IPS-18a (cell line): ENCODE data around the gene NDFIP1.

Experiments
- H3K27ac ChIP-seq: one replicate; pipeline ENCODE4 v1.5.1; 2013; ENCODE audit warnings: low read length
- H3K27me3 ChIP-seq: one replicate; pipeline ENCODE4 v1.6.1; 2013; ENCODE audit warnings: mild to moderate bottlenecking, low read length; ENCODE audit not compliant: control insufficient read depth, insufficient read depth
- H3K36me3 ChIP-seq: one replicate; pipeline ENCODE4 v1.6.1; 2013; ENCODE audit warnings: low read depth, low read length; ENCODE audit not compliant: control insufficient read depth
- H3K4me1 ChIP-seq: one replicate; pipeline ENCODE4 v1.6.1; 2013; ENCODE audit warnings: low read depth, low read length; ENCODE audit not compliant: control insufficient read depth
- H3K4me3 ChIP-seq: one replicate; pipeline ENCODE4 v1.5.1; 2013; ENCODE audit warnings: low read length
- H3K9ac ChIP-seq: one replicate; pipeline ENCODE4 v1.6.1; 2013; ENCODE audit warnings: mild to moderate bottlenecking, low read length, moderate library complexity
- H3K9me3 ChIP-seq: one replicate; pipeline ENCODE4 v1.6.1; 2013; ENCODE audit warnings: low read depth, low read length; ENCODE audit not compliant: control insufficient read depth

Gene NDFIP1

DNA sequence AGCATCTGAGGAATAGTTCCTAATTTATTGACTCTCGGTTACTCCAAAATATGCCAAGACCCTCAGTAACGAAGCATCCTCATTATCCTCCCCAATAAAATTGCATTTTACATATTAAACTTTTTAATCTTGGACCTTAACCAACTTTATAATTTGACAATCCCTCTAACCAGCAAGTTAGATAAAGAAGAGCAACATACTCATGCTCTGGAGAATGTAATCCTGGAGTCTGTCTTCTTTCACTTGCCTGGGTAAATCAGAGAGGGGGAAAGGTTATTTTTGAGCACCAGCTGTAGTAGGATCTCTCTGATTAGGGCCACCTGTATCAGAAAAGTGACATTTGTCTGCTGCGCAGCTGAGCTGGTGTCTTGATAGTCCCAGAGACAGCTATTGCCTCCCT, 59.8 kb downstream of the NDFIP1 start:
- Histone ChIP-seq H3K4me1 (peaks cover 6% of the 10 kb centered on the region), H3K27ac (no peak overlapping the region)

DNA sequence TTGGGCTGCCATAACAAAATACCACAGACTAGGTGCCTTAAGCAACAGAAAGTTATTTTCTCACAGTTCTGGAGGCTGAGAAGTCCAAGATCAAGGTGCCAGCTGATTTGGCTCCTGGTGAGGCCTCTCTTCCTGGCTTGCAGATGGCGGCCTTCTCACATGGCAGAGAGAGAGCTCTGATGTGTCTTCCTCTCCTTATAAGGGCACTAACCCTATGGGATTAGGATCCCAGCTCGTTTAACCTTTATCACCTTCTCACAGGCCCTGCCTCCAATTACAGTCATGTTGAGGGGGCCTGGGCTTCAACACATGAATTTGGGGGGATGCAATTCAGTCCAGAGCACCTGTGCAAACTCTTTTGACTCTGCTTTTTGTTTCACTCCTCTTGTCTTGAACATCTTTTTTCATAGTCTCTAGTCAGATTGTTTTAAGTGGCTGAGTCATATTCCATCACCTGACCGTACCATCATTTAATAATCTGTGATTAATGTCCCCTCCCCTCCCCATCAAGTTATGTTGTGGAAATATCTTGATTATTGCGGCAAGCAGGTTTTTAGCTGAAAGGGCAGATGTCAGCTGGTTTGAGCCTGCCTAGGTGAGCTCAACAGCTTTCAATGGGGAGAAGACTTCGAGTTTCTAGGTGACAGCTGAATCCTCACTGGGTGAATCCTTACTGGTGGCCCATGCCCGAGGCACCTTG, 61.8 kb downstream of the NDFIP1 start:
- no peak overlapping the region for H3K27ac ChIP-seq
- H3K4me1 ChIP-seq, result peaks cover 10% of the 10 kb centered on the region
- H3K9ac ChIP-seq, result no peak overlapping the region
- no peaks in the 10 kb centered on the region for H3K9me3 ChIP-seq
- no peaks in the 10 kb centered on the region for H3K27me3 ChIP-seq
- no peaks in the 10 kb centered on the region for H3K36me3 ChIP-seq
- H3K4me3 ChIP-seq, result no peak overlapping the region

More for the DNA sequence above, 59.8 kb downstream of the NDFIP1 start:
- Histone ChIP-seq H3K4me3 (no peak overlapping the region), H3K9ac (no peak overlapping the region), H3K9me3 (no peaks in the 10 kb centered on the region), H3K27me3 (no peaks in the 10 kb centered on the region), H3K36me3 (no peaks in the 10 kb centered on the region)

DNA sequence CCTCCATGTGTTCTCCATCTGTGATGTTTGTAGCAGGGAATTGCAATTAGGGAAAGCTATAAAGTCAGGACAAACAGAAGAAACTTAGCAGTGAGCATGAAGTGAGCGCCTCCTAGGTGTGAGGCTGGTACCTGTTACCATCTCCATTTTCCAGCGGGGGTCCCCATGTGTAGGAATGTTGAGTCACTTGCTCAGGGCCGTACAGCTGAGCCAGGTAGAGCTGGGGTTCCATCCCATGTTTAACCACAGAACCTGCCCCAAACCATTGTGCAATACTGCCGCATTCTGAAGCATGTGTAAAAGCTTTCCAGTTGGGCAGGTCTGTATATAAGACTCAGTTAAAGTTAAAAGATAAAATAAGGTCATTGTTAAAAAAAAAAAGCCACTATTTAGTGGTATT, 62.7 kb downstream of the NDFIP1 start:
- Histone ChIP-seq H3K9me3 (no peaks in the 10 kb centered on the region), H3K36me3 (no peaks in the 10 kb centered on the region), H3K27ac (no peak overlapping the region), H3K9ac (no peak overlapping the region), H3K4me1 (peaks cover 18% of the 10 kb centered on the region), H3K27me3 (no peaks in the 10 kb centered on the region), H3K4me3 (no peak overlapping the region)

DNA sequence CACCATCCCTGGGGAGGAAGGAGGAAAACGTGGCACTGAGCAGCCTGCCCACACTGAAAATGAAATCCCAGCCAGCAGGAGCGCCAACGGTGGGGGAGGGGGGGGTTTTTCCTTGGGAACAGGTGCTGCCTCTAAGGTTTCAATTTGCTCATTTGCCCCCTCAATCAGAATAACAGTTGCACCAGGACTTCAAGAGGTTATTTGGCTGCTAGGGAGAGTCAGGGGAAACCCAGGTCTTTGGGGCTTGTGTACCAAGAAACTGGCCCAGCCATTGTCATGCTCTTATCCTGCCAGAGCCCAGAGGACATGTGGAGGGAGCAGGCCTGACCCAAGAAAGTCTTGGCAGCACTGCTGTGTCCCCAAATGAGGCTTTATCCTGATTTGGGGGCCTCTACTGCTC, 66.5 kb downstream of the NDFIP1 start:
- Histone ChIP-seq H3K27ac (no peak overlapping the region), H3K4me3 (no peak overlapping the region), H3K36me3 (no peaks in the 10 kb centered on the region), H3K27me3 (no peaks in the 10 kb centered on the region), H3K9ac (no peak overlapping the region), H3K4me1 (peaks cover 13% of the 10 kb centered on the region), H3K9me3 (no peaks in the 10 kb centered on the region)

DNA sequence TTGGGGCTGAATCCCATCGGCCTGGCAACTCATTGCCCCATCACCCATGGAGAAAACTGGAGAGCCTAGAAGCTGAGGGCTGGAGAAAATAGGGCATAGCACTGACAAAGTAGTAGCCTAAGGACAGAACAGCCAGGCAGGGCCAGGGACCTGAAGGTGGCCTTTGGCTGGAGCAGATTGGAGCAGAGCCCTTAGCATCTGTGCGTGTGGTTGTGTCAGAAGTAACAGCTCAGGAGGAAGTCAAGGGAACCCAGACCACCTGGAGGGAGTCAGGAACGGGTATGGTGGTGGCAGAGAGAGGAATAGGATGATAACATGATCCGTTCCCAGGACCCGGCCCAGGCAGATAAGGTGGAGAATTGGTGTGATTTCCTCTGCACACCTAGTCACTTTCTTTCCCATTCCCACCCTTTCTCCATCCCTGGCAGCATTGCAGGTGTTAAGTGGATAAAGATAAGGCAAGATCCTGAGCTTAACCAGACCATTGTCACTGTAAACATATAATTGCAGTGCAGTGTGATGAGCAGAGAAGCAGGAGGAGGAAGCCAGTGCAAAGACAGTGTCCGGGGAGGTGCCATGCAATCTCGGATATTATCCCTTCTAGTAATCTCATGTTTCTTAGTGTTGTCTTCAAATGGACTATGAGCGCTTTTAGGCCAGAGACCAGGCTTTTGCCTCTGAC, 67.0 kb downstream of the NDFIP1 start:
- no peaks in the 10 kb centered on the region for H3K36me3 ChIP-seq
- H3K9me3 ChIP-seq, result no peaks in the 10 kb centered on the region
- no peaks in the 10 kb centered on the region for H3K27me3 ChIP-seq
- H3K4me1 ChIP-seq, result peaks cover 13% of the 10 kb centered on the region
- no peak overlapping the region for H3K27ac ChIP-seq
- H3K9ac ChIP-seq, result no peak overlapping the region
- no peak overlapping the region for H3K4me3 ChIP-seq

DNA sequence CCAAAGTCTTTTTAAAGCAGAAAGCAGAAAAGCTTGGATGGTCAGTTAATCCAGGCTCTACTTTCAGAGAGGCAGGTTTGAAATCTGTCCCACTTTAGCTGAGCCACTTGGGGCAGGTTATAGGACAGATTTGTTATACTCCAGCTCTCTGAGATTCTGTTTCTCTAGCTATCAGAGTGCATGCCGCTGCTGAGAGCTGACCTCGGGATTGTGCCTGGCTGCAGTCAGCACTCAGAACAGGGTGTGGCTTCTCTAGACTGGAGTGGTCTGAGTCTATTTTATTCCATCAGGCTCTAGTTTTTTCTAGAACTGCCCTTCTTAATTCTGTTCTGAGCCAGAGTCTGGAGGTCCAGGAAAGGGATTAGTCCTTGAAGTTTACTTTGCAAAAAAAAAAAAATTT, 67.7 kb downstream of the NDFIP1 start:
- H3K27ac ChIP-seq, result no peak overlapping the region
- H3K4me1 ChIP-seq, result peaks cover 18% of the 10 kb centered on the region
- no peak overlapping the region for H3K4me3 ChIP-seq
- H3K9me3 ChIP-seq, result no peaks in the 10 kb centered on the region
- no peaks in the 10 kb centered on the region for H3K36me3 ChIP-seq
- no peak overlapping the region for H3K9ac ChIP-seq
- H3K27me3 ChIP-seq, result no peaks in the 10 kb centered on the region

DNA sequence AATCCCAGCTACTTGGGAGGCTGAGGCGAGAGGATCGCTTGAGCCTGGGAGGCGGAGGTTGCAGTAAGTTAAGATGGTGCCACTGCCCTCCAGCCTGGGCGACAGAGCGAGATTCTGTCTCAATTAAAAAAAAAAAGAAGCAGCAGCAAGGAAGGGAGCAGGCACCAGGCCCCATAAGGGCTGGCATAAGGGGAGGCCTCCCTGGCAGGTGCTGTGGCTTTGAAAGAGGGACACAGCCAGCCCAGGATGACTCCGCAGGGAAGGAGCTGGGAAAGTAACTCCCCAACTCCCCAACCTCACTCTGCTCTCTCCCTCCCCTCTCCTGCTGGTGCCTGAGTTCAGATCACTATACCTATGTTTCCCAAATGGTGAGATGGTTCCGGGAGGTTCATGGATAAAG, 70.1 kb downstream of the NDFIP1 start:
- H3K9ac ChIP-seq, result no peak overlapping the region
- H3K36me3 ChIP-seq, result no peaks in the 10 kb centered on the region
- H3K27me3 ChIP-seq, result no peaks in the 10 kb centered on the region
- H3K4me1 ChIP-seq, result peaks cover 23% of the 10 kb centered on the region
- H3K27ac ChIP-seq, result no peak overlapping the region
- H3K9me3 ChIP-seq, result no peaks in the 10 kb centered on the region
- H3K4me3 ChIP-seq, result no peak overlapping the region

DNA sequence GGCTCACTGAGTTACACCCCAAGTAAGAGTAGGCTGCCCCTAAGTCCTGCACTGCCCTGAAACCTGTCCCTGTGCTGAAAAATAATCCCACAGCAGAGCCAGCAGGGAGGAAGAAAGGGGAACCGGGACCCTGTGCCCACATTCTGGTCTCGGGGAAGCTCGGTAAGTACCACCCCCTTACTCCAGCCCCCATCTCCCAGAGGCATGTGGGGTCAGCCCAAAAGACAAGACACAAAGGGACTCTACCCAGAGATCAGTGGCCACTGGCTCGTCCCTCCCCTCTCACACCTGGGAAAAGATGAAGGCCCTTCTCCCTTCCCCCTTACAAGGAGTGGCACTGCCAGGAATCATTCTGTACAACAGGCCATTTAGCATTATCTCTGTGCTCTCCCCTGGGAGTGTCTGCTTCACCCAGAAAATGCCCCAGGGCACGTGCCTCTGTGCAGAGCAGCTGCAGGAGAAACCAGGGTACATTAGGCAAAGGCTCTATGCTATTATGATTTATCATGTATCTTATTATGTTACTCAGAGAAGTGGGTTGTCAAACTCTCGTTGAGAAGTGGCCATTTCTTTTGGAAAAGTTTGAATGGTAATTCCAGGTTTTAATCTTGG, 71.3 kb downstream of the NDFIP1 start:
- Histone ChIP-seq H3K27ac (no peak overlapping the region), H3K9ac (no peak overlapping the region), H3K4me3 (no peak overlapping the region), H3K9me3 (no peaks in the 10 kb centered on the region), H3K4me1 (peaks cover 23% of the 10 kb centered on the region), H3K36me3 (no peaks in the 10 kb centered on the region), H3K27me3 (no peaks in the 10 kb centered on the region)

DNA sequence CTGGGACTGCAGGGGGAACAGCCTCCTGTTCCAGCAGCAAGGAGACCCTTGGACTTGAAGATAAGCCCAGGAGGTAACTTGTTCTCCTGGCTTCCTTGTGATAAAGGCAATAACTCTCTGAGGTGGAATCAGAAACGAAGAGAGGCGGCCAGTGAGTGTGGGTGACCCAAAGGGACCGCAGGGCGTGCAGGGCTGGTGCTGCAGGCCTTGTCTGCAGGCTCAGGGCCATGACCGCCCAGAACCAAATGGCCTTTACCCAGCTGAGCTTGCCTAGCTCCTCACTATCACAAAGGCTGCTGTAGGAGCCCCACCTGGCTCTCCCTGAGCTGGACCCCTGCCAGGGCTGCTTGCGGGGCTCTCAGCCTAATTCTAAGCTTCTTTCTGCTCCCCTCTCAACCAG, 72.5 kb downstream of the NDFIP1 start:
- Histone ChIP-seq H3K4me3 (no peak overlapping the region), H3K27me3 (no peaks in the 10 kb centered on the region), H3K4me1 (peaks cover 24% of the 10 kb centered on the region), H3K9me3 (no peaks in the 10 kb centered on the region), H3K9ac (no peak overlapping the region), H3K27ac (no peak overlapping the region), H3K36me3 (no peaks in the 10 kb centered on the region)

DNA sequence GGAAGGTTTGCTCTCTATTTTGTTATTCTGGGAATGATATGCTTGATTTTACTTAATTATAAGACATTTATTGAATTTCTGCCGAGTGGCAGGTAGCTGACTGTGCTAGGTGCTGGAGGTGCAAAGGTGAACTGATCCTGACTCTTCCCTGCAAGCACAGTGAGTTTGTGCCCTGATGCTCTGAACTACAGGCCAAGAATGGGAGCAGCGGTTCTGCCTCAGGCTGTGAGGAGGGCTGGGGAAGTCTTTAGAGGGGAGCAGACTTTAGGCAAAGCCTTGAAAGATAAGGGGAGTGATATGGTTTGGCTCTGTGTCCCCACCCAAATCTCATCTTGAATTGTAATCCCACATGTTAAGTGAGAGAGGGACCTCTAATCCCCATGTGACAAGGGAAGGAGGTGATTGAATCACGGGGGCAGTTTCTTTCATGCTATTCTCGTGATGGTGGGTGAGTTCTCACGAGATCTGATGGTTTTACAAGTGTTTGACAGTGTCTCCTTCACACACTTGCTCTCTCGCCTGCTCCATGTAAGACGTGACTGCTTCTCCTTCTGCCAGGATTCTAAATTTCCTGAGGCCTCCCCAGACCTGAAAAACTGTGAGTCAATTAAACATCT, 73.1 kb downstream of the NDFIP1 start:
- Histone ChIP-seq H3K4me3 (no peak overlapping the region), H3K9me3 (no peaks in the 10 kb centered on the region), H3K27me3 (no peaks in the 10 kb centered on the region), H3K36me3 (no peaks in the 10 kb centered on the region), H3K4me1 (peaks cover 27% of the 10 kb centered on the region), H3K27ac (no peak overlapping the region), H3K9ac (no peak overlapping the region)

DNA sequence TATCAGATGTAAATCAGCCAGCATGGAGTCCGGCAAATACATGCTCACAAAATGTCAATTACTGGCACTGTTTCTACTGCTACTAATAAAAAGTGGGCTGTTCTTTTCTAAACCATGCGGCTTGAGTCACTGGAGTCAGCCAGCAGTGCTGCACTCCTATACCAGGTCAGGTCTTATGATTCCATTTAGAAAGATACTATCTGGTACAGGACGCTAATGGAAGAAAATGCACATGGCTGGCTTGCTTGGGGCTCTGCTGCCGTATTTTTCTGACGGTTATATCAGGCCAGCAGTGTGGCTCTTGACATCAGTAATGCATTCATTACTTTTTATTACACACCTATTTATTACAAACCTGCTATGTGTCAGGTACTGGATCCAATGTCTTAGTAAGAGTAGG, 74.3 kb downstream of the NDFIP1 start:
- peaks cover 29% of the 10 kb centered on the region for H3K4me1 ChIP-seq
- no peaks in the 10 kb centered on the region for H3K27me3 ChIP-seq
- H3K9ac ChIP-seq, result no peak overlapping the region
- H3K27ac ChIP-seq, result no peak overlapping the region
- no peak overlapping the region for H3K4me3 ChIP-seq
- H3K36me3 ChIP-seq, result no peaks in the 10 kb centered on the region
- no peaks in the 10 kb centered on the region for H3K9me3 ChIP-seq
